Myometrial cell (primary cell): ENCODE results near the gene SYT4. TPM values are rescaled to one million over a fixed set of nuclear protein-coding genes. Genes with fewer than 3 reads are reported as not detected.

Source experiments
- total RNA-seq: library from RNA; depleted of rRNA; stranded (reverse); fragments of >200 nt; gene quantifications from 2 replicates; pipeline ENCODE4 v1.2.3, GENCODE V29; 2015

SYT4 gene, protein sequence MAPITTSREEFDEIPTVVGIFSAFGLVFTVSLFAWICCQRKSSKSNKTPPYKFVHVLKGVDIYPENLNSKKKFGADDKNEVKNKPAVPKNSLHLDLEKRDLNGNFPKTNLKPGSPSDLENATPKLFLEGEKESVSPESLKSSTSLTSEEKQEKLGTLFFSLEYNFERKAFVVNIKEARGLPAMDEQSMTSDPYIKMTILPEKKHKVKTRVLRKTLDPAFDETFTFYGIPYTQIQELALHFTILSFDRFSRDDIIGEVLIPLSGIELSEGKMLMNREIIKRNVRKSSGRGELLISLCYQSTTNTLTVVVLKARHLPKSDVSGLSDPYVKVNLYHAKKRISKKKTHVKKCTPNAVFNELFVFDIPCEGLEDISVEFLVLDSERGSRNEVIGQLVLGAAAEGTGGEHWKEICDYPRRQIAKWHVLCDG
- not detected in 2 replicates for total RNA-seq

DNA sequence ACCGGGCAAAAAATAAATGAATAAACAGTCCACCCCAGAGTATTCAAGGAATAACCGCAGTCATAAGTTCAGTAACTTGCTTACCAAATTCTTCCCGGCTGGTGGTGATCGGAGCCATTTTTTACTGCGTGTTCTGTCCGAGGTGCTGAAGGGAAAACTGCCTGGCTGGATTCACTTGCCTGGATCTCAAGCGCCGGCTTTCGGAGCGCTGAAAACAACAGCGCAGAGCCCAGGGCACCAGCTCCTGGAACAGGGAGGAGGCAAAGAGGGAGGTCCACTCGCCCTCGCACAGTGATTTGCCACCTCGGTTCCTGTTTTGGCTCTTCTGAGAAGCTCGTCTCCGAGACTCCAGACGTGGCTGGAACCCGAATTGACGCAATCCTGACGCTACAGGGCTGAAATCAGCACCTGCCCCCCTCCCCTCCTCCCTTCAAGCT lies at the start of gene SYT4:
Gene SYT4 (minus strand): TSS at position 327 of the 437 bp plus-strand sequence. CDS start 209 bp downstream, at position 118.

Other genes with a start within 250 kb of the SYT4 start
- not detected in 2 replicates for gene RIT2, start 161.8 kb downstream of the SYT4 start, total RNA-seq